OCI-LY3 (cell line): Measurements from ENCODE around the gene ECHS1.
A peak's percentile ranks its signal among the peaks of the same experiment; 100 is the strongest.

Experiments used
- H2AFZ ChIP-seq: fragments of 200-600, 300-600 bp; shearing (Covaris generic); 2 replicates; pipeline ENCODE4 v1.6.0; 2014; ENCODE audit warnings: antibody characterized with exemption, low read depth, low read length
- H3K27ac ChIP-seq: fragments of 200-600, 300-600 bp; sonication (generic); 2 replicates; pipeline ENCODE4 v1.5.1; 2014; ENCODE audit warnings: mild to moderate bottlenecking, low read length, moderate library complexity, mixed read lengths
- H3K27me3 ChIP-seq: fragments of 200-600, 300-600 bp; sonication (generic); 2 replicates; pipeline ENCODE4 v1.6.1; 2014; ENCODE audit warnings: low read depth, low read length, mixed read lengths
- H3K36me3 ChIP-seq: fragments of 200-600, 300-600 bp; sonication (generic); replicated peaks from 2 replicates; pipeline ENCODE3; 2014; ENCODE audit warnings: low read depth, low read length, mixed read lengths
- H3K4me1 ChIP-seq: fragments of 300-600, 200-600 bp; sonication (generic); 2 replicates; pipeline ENCODE4 v1.6.1; 2014; ENCODE audit warnings: low read length, mixed read lengths
- H3K4me2 ChIP-seq: fragments of 200-600, 300-600 bp; sonication (generic); 2 replicates; pipeline ENCODE4 v1.6.1; 2014; ENCODE audit warnings: low read length, mixed read lengths
- H3K4me3 ChIP-seq: fragments of 300-600, 200-600 bp; sonication (generic); 2 replicates; pipeline ENCODE4 v1.5.1; 2014; ENCODE audit warnings: antibody characterized with exemption, mild to moderate bottlenecking, low read length, moderate library complexity
- H3K79me2 ChIP-seq: fragments of 300-600, 200-600 bp; shearing (Covaris generic); 2 replicates; pipeline ENCODE4 v1.6.1; 2014; ENCODE audit warnings: mild to moderate bottlenecking, low read length, mixed read lengths
- H3K9ac ChIP-seq: fragments of 300-600, 200-600 bp; shearing (Covaris generic); 2 replicates; pipeline ENCODE4 v1.6.0; 2014; ENCODE audit warnings: mild to moderate bottlenecking, low read length, moderate library complexity
- H3K9me3 ChIP-seq: fragments of 200-600, 300-600 bp; shearing (Covaris generic); 2 replicates; pipeline ENCODE4 v1.6.1; 2014; ENCODE audit warnings: low read length, mixed read lengths; ENCODE audit not compliant: insufficient read depth
- H4K20me1 ChIP-seq: fragments of 200-600, 300-600 bp; sonication (generic); 2 replicates; pipeline ENCODE4 v1.6.1; 2016; ENCODE audit warnings: low read length, mixed read lengths; ENCODE audit not compliant: insufficient read depth
- EZH2phosphoT487 ChIP-seq: fragments of 200-600 bp; shearing (Covaris generic); IDR thresholded peaks from 2 replicates; pipeline ENCODE4 v1.6.1; 2018; ENCODE audit warnings: antibody characterized with exemption, mixed run types, low read depth
- TF ChIP-seq, protein P1 (sequence below): fragments of 200-600, 300-600 bp; sonication (generic); IDR thresholded peaks from 2 replicates; pipeline ENCODE4 v1.5.1; 2014; ENCODE audit warnings: antibody characterized with exemption, low read length, low read depth

ECHS1 gene

DNA sequence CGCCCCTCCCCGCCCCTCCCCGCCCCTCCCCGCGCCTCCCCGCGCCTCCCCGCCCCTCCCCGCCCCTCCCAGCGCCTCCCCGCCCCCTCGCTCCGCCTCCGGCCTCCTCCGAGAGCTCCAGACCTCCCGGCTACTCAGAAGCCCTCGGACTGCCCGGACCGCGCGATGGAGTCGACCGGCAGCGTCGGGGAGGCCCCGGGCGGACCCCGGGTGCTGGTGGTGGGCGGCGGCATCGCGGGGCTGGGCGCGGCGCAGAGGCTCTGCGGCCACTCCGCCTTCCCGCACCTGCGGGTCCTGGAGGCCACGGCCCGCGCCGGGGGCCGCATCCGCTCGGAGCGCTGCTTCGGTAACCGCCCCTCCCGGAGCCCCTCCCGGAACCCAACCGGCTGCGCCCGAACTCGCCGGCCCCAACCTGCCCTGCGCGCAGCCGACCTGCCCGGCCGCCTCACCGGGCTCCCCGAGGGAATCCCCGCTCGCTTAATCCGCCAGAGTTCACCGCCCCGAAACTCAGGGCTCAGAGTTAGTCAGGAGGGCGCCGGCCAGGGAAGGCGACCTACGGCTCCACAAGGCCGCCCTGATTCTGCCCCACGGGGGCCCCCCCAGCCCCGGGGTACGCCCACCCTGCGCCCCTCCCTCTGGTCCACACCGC is 6.1 kb upstream of the ECHS1 start, which contains the start of gene PAOX:
Gene PAOX (plus strand): TSS at position 111 of the 649 bp plus-strand sequence. CDS start 55 bp downstream, at position 166.
- H4K20me1 ChIP-seq, result no peaks in the 10 kb centered on the region
- H3K36me3 ChIP-seq, result no peaks in the 10 kb centered on the region
- H3K9ac ChIP-seq, result peak within 1 kb of the TSS; percentile 72
- H3K79me2 ChIP-seq, result no peaks in the 10 kb centered on the region
- peaks cover 20% of the 10 kb centered on the region for H3K4me1 ChIP-seq
- no peak for TF ChIP-seq EZH2phosphoT487
- TF ChIP-seq, protein P1, sequence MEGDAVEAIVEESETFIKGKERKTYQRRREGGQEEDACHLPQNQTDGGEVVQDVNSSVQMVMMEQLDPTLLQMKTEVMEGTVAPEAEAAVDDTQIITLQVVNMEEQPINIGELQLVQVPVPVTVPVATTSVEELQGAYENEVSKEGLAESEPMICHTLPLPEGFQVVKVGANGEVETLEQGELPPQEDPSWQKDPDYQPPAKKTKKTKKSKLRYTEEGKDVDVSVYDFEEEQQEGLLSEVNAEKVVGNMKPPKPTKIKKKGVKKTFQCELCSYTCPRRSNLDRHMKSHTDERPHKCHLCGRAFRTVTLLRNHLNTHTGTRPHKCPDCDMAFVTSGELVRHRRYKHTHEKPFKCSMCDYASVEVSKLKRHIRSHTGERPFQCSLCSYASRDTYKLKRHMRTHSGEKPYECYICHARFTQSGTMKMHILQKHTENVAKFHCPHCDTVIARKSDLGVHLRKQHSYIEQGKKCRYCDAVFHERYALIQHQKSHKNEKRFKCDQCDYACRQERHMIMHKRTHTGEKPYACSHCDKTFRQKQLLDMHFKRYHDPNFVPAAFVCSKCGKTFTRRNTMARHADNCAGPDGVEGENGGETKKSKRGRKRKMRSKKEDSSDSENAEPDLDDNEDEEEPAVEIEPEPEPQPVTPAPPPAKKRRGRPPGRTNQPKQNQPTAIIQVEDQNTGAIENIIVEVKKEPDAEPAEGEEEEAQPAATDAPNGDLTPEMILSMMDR, result no peak
- peak within 1 kb of the TSS; percentile 46; the same call in 1 of the 2 replicates for H2AFZ ChIP-seq
- no peaks in the 10 kb centered on the region for H3K9me3 ChIP-seq
- no peaks in the 10 kb centered on the region for H3K27me3 ChIP-seq
- H3K4me2 ChIP-seq, result peak within 1 kb of the TSS; percentile 88
- peak within 1 kb of the TSS; percentile 91 for H3K4me3 ChIP-seq
- peak within 1 kb of the TSS; percentile 28 for H3K27ac ChIP-seq

DNA sequence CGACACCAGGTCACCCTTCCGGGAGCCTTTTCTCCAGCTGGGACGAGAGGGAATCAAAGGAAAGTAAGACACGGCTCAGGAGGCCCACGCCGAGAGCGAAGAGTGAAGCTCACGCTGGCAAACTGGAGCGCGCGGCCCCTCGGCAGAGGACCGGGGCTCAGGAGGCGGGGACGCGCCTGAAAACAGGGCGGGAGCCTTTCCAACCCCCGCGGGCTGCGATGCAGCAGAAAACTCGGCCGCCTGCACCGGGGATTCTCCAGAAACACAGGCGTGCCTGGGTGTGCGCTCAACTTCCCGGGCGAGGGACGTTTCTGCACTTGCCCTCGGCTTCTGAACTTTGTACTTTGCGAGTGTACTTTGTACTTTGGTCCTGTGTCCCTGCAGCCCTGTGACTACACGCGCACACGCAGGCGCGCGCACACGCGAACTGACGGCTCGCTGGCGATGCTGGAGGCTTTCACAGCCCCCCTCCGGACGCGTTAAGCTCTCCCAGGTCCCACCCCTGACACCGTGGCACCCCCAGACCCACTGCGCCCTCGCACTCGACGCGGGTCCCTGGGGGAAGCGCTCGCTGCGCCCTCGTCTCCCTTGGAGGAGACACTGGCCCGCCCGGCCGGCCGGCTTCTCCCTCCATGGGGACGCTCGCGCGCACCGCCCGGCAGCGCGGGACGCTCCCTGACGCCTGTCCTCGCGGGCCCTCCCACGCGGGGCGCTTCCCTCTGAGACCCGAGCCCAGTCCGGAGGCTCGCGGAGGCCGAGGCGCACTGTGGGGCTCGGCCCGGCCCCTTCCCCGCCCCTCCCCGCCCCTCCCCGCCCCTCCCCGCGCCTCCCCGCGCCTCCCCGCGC is 5.3 kb upstream of the ECHS1 start:
- H3K4me2 ChIP-seq, result peak overlapping the region; percentile 78
- peak overlapping the region; percentile 61 for H3K9ac ChIP-seq
- no peaks in the 10 kb centered on the region for H3K9me3 ChIP-seq
- TF ChIP-seq, protein P1, result no peak
- TF ChIP-seq EZH2phosphoT487, result no peak
- H3K27me3 ChIP-seq, result no peaks in the 10 kb centered on the region
- H3K36me3 ChIP-seq, result no peaks in the 10 kb centered on the region
- no peaks in the 10 kb centered on the region for H3K79me2 ChIP-seq
- peaks cover 23% of the 10 kb centered on the region for H3K4me1 ChIP-seq
- H3K4me3 ChIP-seq, result peak overlapping the region; percentile 81
- no peak overlapping the region; the same call in 1 of the 2 replicates for H3K27ac ChIP-seq
- no peaks in the 10 kb centered on the region for H4K20me1 ChIP-seq
- peak overlapping the region; percentile 20; the same call in 1 of the 2 replicates for H2AFZ ChIP-seq

- no peak overlapping the region for H3K27ac ChIP-seq
- H3K9ac ChIP-seq, result peak overlapping the region; percentile 61
- H4K20me1 ChIP-seq, result no peaks in the 10 kb centered on the region
- H3K27me3 ChIP-seq, result no peaks in the 10 kb centered on the region
- peak overlapping the region; percentile 78 for H3K4me2 ChIP-seq
- H3K4me3 ChIP-seq, result peak overlapping the region; percentile 81
- H2AFZ ChIP-seq, result no peak overlapping the region; the same call in 1 of the 2 replicates
- TF ChIP-seq, protein P1, result no peak
- TF ChIP-seq EZH2phosphoT487, result no peak
- H3K4me1 ChIP-seq, result peaks cover 23% of the 10 kb centered on the region
- no peaks in the 10 kb centered on the region for H3K36me3 ChIP-seq
- no peaks in the 10 kb centered on the region for H3K9me3 ChIP-seq
- no peaks in the 10 kb centered on the region for H3K79me2 ChIP-seq
Observed at GRCh38 chr10:133377818-133378250, 4.7 kb upstream of the ECHS1 start.
